Ureter (tissue), 1 donor: ENCODE data around the gene GRIK3. TPM values are rescaled to one million over a fixed set of nuclear protein-coding genes. Genes with fewer than 3 reads are reported as not detected.
"Not testable (repeated sequence)": the region's sequence is repeated elsewhere in the genome, so short reads cannot be mapped to it uniquely, and the experiment has no call there.

Experiments
- DNase-seq: peaks from one replicate; pipeline ENCODE4 v3.0.0-alpha.2; 2020; ENCODE audit warnings: low spot score
- total RNA-seq: library from RNA; stranded (reverse); gene quantifications from one replicate; pipeline ENCODE4 v1.2.4, GENCODE V29; 2023
- donor health status: DM: yes; HTN: yes; CAD: no.

The GRIK3 gene
- total RNA-seq, 1 donor from 2014 or later: 0.55 TPM

DNA sequence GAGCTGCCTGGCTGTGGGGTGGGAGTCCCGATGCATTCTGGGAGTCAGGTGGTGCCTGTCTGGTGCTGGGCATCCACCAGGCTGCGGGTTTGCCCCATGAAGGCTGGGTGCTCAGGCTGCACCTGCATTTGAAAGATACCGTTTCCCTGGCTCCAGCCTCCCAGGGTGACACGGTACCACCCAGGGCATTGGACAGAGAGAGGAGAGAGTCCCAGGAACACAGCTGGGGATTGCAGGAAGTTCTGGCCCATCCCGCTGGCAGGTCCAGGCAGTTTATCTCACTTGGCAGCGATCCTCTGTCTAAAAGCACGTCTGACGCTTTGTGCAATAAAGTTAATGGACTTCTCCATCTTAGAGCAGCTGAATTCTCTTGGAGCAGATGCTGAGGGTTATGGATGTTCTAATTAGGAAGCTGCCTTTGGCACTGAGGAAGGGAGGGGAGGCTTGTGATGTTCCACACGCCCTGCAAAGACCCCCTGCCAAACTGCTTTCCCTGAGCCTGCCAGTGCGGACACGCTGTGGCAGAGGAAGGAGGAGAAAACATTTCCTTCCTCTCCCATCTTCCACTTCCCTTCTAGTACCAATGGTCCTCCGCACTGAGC lies 246.9 kb downstream of the GRIK3 start:
- no peak for DNase-seq

DNA sequence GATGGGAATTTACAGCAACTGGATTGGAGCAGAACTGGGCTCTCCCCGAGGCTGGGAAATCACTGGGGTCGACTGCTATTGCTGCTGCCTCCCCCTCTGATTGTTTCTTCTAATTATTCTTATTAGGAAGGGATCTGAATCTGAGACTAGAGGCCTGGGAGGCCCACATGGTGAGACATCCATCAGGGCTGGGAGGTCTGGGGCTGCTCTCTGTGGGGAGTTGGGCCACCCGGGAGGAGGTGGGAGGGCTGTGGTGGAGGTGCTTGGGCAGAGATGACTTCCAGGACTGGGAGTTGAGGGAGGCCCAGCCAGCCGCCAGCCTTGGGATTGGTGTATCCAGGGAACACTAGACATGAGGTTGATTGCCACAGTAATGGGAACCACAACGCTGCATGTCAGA lies 247.9 kb downstream of the GRIK3 start:
- DNase-seq: no peak

DNA sequence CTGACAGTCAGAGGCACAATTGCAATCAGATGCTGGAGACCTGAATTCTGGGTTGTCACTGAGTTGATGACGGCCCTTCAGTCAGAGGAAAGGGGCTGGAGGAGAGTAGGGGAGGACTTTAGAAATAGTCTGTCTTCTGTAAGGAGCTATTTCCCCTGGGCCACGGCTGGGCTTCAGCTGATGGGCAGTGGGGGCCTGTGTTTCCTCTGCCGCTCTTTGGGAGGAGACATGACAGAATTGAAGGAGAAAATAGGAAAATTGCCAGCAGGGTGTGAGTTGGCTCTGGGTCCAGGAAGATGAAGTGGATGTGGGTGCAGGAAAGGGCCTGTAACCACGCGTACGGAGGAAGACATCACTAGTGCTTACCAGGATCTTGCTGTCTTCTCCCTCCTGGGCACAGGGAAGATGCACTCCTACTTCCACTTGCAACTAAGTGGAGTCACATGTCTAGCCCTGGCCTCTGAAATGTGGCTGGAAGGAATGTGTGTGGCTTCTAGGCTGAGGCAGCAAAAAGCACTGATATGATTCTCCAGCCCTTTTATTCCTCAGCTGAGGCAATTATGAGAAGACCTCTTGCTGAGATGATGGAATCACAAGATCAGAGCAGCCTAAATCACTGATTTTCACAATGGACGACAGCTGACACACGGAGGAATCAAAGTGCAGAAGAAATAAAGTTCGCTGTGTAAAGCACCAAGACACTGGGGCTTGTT lies 250.0 kb downstream of the GRIK3 start:
- DNase-seq: no peak

GRCh38 chr1:36783475-36783874 lies 250.8 kb downstream of the GRIK3 start:
- DNase-seq: no peak

- DNase-seq: no peak
Observed at GRCh38 chr1:36782785-36783184, 251.5 kb downstream of the GRIK3 start.

DNA sequence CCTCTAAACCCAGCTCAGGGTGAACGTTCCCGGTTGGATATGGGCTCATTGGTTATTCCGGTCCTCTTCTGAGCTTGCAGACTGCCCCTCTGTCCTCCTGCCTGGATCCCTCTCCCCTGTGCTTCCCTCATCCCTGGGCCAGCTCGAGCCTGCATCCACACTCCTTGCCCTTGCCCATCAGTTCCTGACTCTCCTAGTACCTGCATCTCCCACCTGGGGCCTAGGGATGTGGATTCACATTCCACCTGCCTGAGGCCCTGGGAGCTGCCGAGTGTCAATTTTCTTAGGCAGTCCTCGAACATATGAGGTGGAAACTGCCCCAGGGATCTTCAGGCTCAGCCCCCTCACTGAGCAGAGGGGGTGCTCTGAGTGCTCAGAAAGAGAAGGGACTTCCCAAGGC lies 252.2 kb downstream of the GRIK3 start:
- DNase-seq: no peak

DNA sequence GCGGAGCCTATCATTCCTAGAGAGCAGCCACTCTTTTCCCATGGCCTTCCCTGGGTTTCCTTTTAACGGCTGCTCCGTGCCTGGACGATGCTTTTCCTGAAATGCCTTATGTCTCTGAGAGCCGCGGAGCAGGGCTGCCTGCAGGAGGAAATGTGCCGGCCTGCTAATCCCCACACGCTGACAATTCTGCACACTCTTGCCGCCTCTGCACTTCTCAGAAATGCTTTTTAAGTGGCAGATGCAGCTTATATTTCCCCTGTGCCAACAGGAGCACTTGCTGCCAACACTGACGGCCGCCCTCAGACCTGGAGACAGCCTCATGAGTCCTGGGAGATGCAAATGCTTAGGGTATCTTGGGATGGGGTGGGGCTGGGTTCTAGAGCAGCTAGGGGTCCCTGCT lies 253.2 kb downstream of the GRIK3 start:
- no peak for DNase-seq

GRCh38 chr1:36778740-36779139 lies 255.6 kb downstream of the GRIK3 start:
- no peak for DNase-seq

GRCh38 chr1:36776948-36777831 lies 257.1 kb downstream of the GRIK3 start:
- DNase-seq: no peak

GRCh38 chr1:36776256-36776655 lies 258.1 kb downstream of the GRIK3 start:
- DNase-seq: no peak

GRCh38 chr1:36775716-36776115 lies 258.6 kb downstream of the GRIK3 start:
- no peak for DNase-seq

GRCh38 chr1:36773827-36774541 lies 260.3 kb downstream of the GRIK3 start:
- no peak for DNase-seq

DNA sequence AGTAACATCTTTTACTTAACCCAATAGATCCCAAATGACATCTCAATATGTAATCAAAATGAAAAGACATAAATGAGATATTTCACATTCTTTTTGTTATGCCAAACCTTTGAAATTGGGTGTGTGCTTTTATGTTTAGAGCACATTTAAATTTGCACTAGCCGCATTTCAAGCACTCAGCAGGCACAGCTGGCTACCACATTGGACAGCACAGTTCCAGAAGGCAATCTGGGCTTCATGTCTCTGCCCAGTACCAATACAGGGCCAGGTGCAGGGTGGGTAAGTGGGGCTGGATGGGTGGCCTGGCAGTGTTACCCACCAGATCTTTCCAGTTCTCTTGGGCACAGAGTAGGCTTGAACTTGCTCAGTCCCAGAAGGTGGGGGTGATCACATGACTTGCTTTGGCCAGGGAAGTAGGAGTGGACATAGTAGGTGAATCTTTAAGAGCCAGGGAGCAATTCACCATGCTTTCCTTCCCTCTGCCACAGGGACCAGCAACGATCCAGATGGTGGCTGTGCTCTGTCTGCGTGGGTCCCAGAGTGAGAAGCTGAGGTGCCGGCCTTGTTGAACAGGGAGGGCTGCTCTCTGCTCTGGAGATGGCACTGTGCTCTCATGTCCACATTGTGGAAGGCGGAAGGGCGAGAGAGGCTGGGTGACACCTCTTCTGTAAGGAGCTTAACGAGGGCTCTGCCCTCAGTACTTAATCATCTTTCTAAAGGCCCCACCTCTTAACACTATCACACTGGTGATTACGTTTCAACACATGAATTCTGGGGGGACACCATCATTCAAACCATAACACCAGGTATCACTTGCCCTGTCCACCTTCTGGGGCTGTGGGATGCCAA lies 261.4 kb downstream of the GRIK3 start:
- no peak for DNase-seq

DNA sequence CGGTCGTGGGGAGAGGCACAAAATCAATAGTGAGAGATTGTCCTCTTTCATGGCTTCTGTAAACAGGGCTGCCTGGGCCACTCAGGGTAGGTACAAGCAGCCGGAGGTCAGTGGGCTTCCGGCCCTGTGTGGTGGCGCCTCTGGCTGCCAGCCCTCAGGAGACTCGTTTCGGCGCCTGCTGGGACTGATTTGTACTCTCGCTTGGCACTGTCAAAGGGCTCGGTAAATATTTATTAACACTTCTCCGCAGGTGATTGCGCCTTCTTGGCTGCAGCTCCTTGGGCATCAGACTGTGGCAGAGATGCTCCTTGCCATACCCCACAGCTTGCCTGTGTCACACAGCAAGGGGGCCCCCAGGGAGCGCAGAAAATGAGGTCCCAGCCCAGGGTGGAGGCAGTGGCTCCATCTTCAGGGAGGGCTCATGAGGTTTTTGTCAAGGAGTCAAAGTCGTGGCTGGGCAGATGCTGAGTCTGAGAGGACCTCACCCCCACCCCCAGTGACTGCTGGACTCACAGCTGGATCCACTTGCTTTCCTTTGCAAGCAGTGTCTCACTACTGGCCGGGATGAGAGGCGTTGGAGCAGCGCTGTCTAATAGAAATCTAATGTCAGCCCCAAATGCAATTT lies 262.5 kb downstream of the GRIK3 start:
- DNase-seq: no peak

DNA sequence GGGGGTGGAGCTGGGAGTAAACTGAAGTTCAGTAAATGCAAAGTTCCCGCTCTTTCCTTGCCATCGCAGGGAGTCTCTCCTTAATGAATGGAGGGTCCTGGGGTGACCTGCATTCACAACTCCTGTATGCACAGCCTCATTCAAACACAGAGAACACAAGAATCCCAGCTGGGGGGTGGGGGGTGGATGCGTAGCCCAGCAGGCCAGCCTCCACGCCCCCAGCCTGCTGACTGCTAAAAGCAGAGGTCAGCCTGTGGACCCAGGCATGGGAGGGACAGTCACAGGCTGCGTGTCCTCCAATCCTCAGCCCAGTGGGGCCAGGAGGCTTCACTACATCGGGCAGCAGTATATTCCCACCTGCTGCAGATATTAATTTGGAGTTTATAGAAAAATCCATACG lies 263.1 kb downstream of the GRIK3 start:
- no peak for DNase-seq

GRCh38 chr1:36769886-36770830 lies 264.2 kb downstream of the GRIK3 start:
- no peak for DNase-seq

DNA sequence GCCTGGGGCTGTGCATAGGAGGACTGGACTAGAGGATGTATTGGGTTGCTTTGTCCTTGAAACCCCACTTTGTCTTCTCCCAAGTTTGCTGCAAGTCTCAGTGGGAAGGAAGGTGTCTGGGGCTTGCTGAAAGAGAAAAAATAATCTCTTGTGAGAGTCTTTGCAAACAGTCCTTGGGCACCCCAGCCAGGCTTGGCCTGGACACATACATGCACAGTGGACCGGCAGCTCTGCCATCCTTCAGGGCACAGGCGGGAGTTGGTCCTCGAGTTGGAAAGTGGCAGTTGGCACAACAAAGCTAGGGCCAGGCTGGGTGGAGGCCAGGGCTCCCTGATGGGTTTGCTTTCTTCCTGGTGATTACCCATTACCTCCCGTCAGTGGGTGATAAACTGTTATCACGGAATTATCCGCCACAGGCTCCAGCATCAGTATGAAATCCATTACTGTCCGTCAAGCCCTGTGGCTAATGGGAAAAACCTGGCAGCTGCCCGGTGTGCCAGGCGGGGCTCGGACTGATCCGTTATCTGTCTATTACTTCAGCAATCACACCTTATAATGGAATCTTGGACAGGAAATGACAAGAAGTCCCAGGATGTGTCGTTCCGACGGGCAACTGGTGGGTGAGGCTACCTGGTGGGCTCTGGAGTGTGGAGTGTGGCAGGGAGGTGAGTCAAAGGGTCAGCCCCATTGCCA lies 265.7 kb downstream of the GRIK3 start:
- DNase-seq: no peak

DNA sequence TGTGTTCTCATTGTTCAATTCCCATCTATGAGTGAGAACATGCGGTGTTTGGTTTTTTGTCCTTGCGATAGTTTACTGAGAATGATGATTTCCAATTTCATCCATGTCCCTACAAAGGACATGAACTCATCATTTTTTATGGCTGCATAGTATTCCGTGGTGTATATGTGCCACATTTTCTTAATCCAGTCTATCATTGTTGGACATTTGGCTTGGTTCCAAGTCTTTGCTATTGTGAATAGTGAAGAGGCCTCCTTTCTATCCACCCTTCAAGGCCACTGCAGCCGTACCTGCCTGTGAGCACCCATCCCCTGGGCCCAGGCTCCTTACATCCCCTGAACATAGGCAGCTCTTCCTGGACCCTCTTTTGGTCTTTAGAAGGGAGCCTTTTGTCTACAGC lies 266.9 kb downstream of the GRIK3 start:
- not testable (repeated sequence) for DNase-seq

- no peak for DNase-seq
Observed at GRCh38 chr1:36766481-36766880, 267.8 kb downstream of the GRIK3 start.
